DMS114 treated with DMSO at 0.1 percent for 48 hours (cell line): Measurements from ENCODE around the gene FAM83E.
A peak's percentile ranks its signal among the peaks of the same experiment; 100 is the strongest.

Experiments used
- DNase-seq: peaks from one replicate; lab custom pipeline; 2025; ENCODE audit not compliant: unreplicated experiment; lab: John Stamatoyannopoulos, UW

FAM83E gene

DNA sequence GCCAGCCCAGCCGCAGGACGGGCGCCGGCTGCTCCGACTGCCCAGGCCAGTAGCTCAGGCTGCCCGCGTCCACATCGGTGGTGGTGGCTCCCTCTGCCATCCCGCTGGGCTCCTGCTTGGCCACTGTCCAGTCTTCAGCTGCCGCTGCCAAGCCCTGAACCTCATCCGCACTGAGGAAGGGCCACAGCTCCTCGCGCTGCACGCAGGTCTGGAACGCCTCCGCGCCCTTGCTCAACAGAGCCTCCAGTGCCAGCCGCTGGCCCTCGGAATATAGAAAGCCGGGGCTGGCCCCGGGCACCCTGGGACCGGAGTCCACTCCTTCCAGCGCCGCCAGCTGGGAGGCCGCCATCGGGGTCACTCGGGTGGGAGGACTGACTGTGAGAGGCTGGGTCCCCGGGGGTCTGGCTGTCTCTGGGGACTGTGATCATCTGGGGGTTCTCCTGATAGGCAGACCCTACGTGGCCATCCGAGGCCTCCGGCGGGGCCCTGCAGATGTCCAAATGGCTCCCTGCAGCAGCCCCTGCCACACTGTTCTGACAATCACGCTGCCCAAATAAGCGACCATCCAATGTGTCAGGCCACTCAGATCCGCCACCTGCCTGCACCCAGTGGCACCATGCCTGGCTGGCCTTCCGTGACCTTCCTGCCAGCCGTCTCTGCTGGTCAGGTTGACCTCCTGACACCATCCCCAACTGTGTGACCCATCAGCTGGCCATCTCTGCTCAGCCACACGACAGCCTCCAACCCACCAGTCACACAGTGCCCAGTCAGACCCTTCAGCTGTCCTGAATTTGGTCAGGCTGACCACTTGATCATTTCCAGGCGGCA lies 1.6 kb downstream of the FAM83E start:
- DNase-seq: no peak

- no peak for DNase-seq
These were observed 3.0 kb downstream of the FAM83E start for GRCh38 chr19:48611872-48612271.

GRCh38 chr19:48609571-48610108 lies 5.2 kb downstream of the FAM83E start:
- DNase-seq: no peak

DNA sequence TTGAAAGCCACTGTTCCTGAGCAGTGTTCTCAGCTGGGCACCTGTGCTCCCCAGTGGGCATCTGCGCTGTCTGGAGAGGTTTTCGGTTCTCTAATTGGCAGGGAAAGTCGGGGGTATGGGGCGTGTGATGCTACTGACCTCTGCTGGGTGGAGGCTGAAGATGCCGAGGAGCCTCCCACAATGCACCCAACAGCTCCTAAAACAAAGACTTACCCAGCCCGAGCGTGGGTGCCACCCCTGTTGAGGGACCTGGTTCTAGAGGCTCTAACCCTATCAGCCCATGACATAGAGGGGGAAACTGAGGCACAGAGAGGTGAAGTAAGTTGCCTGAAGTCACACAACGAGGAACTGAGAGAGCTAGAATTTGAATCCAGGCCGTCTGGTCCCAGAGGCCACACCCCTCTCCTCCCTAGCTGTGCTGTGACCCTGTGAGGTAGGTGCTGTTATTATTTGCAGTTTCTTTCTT lies 6.0 kb downstream of the FAM83E start:
- no peak for DNase-seq

- DNase-seq: no peak
These were observed 7.5 kb downstream of the FAM83E start for GRCh38 chr19:48607359-48607755.

DNA sequence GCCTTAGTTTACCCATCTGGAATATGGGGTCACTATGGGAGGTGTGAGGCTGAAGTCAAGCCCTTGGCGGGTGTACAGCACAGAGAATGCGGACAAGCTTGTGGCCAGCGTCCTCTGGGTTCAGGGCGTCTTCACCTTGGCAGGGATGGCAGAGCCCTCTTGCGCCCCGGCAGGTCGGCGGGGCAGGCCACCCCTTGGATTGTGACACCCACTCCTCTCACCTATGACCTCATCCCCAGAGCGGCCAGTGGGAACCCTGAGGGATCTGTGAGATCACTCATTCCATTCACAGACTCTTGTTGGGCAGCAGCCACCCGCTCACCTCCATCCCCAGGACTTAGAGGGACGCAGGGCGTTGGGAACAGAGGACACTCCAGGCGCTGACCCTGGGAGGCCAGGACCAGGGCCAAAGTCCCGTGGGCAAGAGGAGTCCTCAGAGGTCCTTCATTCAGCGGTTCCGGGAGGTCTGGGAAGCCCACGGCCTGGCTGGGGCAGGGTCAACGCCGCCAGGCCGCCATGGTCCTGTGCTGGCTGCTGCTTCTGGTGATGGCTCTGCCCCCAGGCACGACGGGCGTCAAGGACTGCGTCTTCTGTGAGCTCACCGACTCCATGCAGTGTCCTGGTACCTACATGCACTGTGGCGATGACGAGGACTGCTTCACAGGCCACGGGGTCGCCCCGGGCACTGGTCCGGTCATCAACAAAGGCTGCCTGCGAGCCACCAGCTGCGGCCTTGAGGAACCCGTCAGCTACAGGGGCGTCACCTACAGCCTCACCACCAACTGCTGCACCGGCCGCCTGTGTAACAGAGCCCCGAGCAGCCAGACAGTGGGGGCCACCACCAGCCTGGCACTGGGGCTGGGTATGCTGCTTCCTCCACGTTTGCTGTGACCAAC lies 8.2 kb downstream of the FAM83E start, which contains the start of gene SPACA4:
SPACA4 (plus strand) TSS at position 280 of the 896 bp plus-strand sequence; CDS start at position 517, 237 bp downstream.
- DNase-seq: no peak

DNA sequence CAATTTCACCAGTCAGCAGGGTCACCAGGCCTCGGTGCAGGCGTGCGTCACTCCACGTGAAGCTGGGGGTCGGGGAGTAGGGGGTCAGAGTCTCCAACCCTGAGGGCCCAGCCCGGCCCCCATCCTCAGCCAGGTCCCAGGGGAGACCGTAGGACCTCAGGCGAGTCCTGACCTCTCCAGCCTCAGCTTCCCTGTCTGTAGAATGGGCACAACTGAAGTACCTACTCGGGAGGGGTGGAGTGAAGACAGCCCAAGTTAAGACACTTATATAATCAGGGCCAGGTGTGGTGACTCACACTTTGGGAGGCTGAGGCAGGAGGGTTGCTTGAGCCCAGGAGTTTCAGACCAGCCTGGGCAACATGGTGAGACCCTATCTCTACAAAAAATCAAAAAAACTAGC lies 11.0 kb downstream of the FAM83E start:
- no peak for DNase-seq

DNA sequence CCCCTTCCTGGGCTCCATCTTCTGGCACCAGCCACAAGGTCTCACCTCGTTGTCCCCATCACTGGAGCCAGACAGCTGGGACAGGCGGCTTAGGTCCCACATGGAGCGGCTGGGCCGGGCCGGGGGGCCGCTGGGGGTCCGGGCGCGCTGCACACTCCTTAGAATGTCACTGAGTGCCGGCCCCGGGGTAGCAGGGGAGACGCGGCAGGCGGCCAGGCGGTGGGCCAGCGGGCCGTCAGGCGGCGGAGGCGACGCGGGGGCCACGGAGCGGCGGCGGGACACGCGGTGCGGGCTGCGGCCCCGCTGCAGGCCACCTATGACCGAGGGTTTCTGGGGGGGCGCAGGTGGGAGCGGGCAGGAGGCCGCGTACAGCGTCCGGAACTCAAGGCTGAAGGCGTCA lies 11.4 kb downstream of the FAM83E start:
- DNase-seq: no peak

DNA sequence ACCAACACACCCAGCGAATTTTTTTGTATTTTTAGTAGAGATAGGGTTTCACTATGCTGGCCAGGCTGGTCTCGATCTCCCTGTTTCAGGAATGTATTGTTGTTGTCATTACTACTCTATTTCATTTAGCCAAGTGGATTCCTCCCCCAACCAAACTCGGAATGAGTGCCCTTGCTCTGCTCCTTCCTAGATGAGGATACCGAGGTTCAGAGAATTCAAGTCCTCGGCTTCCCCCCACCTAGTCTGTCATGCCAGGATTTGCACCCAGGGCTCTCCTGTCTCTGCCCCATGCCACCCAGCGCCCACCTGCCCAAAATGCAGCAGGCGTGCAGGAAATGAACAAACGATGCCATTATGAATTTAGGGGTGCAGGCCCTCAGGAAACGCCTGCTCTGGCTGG lies 11.9 kb downstream of the FAM83E start:
- no peak for DNase-seq

- no peak for DNase-seq
These were observed 14.0 kb downstream of the FAM83E start for GRCh38 chr19:48600679-48601417.

DNA sequence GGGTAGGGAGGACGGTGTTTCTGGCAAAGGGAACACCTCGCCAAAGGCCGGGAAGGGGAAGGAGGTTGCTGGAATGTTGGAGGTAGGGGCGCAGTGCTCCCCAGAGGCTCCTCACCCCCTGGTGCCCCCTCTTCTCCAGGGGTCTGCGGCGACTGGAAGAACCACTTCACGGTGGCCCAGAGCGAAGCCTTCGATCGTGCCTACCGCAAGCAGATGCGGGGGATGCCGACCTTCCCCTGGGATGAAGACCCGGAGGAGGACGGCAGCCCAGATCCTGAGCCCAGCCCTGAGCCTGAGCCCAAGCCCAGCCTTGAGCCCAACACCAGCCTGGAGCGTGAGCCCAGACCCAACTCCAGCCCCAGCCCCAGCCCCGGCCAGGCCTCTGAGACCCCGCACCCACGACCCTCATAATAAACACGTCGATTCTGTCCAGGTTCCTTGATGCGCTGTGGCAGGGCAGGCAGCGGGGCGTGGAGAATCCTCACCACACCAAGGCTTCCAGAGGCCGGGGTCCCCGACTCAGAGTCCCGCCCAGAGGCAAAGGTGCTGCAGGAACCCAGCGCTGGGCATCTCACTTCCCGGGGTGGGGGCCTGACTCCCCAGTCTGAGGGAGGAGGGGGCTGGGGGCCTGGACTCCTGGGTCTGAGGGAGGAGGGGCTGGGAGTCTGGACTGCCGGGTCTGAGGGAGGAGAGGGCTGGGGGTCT lies 15.7 kb downstream of the FAM83E start:
- DNase-seq: no peak

DNA sequence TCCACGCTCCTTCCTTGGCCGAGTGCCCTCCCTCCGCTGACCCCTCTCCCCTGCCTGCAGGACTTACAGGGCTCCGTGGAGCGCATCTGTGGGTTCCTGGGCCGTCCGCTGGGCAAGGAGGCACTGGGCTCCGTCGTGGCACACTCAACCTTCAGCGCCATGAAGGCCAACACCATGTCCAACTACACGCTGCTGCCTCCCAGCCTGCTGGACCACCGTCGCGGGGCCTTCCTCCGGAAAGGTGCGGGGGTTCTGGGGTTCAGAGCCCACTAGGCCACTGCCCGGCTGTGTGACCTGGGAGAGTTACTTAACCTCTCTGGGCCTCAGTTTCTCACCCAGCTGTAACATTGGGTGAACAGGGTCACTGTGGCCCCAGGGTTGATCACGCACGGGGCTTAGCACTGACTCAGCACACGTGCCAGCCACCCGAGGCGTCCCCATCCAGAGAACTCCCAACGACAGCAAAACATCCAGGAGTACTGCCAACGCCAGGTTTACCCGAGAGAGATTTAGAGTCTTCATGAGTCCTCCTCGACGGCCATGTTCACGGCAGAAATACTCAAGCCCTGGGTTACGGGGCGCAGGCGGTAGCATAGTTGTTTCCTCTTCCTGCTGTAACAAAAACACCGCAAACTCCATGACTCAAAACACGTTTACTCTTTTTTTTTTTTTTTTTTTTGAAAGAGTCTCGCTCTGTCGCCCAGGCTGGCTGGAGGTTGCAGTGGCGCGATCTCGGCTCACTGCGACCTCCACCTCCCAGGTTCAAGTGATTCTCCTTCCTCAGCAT lies 18.0 kb downstream of the FAM83E start:
- no peak for DNase-seq

DNA sequence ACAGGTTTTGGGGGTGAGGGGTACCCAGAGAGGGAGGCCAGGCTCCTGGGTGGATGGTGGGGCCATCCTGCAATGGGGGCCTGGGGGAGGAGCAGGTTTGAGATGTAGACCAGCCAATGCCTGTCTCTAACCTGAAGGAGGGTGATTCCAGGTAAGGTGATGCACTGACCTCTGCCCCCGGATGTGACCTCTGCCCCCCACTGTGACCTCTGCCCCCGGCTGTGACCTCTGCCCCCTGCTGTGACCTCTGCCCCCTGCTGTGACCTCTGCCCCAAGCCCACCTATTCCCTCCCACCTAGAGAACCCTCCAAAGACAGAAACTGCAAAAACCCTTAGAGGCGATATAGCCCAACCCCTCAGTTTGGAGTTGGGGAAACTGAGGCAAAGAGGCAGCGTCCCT lies 18.6 kb downstream of the FAM83E start:
- DNase-seq: no peak

DNA sequence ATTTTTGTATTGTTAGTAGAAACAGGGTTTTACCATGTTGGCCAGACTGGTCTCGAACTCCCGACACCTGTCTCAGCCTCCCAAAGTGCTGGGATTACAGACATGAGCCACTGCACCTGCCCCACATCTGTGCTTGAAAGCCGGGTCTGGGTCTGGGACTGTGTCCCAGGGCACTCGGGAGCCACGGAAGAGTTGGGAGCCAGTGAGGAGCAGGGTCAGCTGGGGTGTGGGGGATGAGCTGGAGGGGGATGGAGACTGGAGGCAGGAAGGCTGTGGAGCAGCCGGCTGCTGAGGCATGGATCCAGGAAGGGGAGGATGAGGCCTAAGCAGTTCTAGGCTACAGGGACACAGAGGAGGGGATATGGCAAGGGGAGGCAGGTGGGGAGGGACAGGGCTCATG lies 19.0 kb downstream of the FAM83E start:
- DNase-seq: no peak

- DNase-seq: no peak
These were observed 19.7 kb downstream of the FAM83E start for GRCh38 chr19:48595171-48595570.

- no peak for DNase-seq
These were observed 23.9 kb downstream of the FAM83E start for GRCh38 chr19:48591021-48591420.

- peak; percentile 51 for DNase-seq
These were observed 26.0 kb downstream of the FAM83E start for GRCh38 chr19:48588670-48589401.

GRCh38 chr19:48587387-48587786 lies 27.5 kb downstream of the FAM83E start:
- DNase-seq: no peak

GRCh38 chr19:48582168-48582567 lies 32.7 kb downstream of the FAM83E start:
- no peak for DNase-seq
